Liver (tissue), 3 donors: ENCODE data around the gene FRMD4A.

ENCODE experiments used
- CTCF ChIP-seq: fragments of 150-350 bp; IDR thresholded peaks from 2 replicates; pipeline ENCODE4 v1.5.1; 2017; ENCODE audit warnings: improper control_type of control experiment, low read depth, low read length; ENCODE audit not compliant: missing input control
- RAD21 ChIP-seq, 2 donors: IDR thresholded peaks; 2 replicates each; pipeline ENCODE4 v1.6.1; 2016; ENCODE audit warnings: antibody characterized with exemption in 2 of 2, mild to moderate bottlenecking in 2 of 2
- REST ChIP-seq: IDR thresholded peaks from 2 replicates; pipeline ENCODE4 v1.6.1; 2016; ENCODE audit warnings: antibody characterized with exemption, mild to moderate bottlenecking
- TAF1 ChIP-seq: conservative IDR thresholded peaks from 2 replicates; pipeline ENCODE4 v1.6.1; 2016; ENCODE audit warnings: antibody characterized with exemption, mild to moderate bottlenecking
- donor health status: healthy.
- donor health status: healthy.

GRCh38 chr10:13960603-13961002 lies 370.1 kb downstream of the FRMD4A start:
- no peak for TF ChIP-seq REST
- no peak for TF ChIP-seq TAF1
- no peak for TF ChIP-seq RAD21 (IDR thresholded peaks at IDR 0.05)
- no peak for TF ChIP-seq CTCF
